B cell (primary cell): ENCODE results near the gene PHKA2.

Experiments used
- EZH2 ChIP-seq: IDR thresholded peaks from 2 replicates; pipeline ENCODE4 v1.6.1; 2012; ENCODE audit warnings: borderline replicate concordance, low read depth, mild to moderate bottlenecking, moderate library complexity, low read length; ENCODE audit not compliant: insufficient read depth, poor library complexity, severe bottlenecking
- TF ChIP-seq, protein P1 (sequence below): fragments of 200-600 bp; IDR thresholded peaks from one replicate; pipeline ENCODE4 v1.8.0; 2022; ENCODE audit warnings: antibody characterized with exemption, mild to moderate bottlenecking

- no peak for TF ChIP-seq EZH2
- TF ChIP-seq, protein P1, sequence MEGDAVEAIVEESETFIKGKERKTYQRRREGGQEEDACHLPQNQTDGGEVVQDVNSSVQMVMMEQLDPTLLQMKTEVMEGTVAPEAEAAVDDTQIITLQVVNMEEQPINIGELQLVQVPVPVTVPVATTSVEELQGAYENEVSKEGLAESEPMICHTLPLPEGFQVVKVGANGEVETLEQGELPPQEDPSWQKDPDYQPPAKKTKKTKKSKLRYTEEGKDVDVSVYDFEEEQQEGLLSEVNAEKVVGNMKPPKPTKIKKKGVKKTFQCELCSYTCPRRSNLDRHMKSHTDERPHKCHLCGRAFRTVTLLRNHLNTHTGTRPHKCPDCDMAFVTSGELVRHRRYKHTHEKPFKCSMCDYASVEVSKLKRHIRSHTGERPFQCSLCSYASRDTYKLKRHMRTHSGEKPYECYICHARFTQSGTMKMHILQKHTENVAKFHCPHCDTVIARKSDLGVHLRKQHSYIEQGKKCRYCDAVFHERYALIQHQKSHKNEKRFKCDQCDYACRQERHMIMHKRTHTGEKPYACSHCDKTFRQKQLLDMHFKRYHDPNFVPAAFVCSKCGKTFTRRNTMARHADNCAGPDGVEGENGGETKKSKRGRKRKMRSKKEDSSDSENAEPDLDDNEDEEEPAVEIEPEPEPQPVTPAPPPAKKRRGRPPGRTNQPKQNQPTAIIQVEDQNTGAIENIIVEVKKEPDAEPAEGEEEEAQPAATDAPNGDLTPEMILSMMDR = no peak
Observed at GRCh38 chrX:18955676-18956075, 28.2 kb downstream of the PHKA2 start.
